GOT3 (cell line): ENCODE data around the gene UCP3.

Source experiments
- DNase-seq: peaks from one replicate; lab custom pipeline; 2025; ENCODE audit warnings: mixed read lengths; lab: John Stamatoyannopoulos, UW

UCP3 gene

GRCh38 chr11:73951797-73952196 lies 57.1 kb downstream of the UCP3 start:
- DNase-seq, result no peak

- DNase-seq, result no peak
Measured at GRCh38 chr11:73950869-73951710, 57.8 kb downstream of the UCP3 start, which contains the start of gene DNAJB13. TSS of gene DNAJB13 (plus strand) at chr11:73951026. CDS start at chr11:73951070, 44 bp downstream.
